HepG2 (cell line): ENCODE data around the gene LACTBL1. TPM values are rescaled to one million over a fixed set of nuclear protein-coding genes. Genes with fewer than 3 reads are reported as not detected.
A peak's percentile ranks its signal among the peaks of the same experiment; 100 is the strongest.

Source experiments
- ATAD3A ChIP-seq: sonication (generic); formaldehyde crosslinking; IDR thresholded peaks from 2 replicates; pipeline ENCODE4 v1.4.0; 2020; ENCODE audit warnings: missing genetic modification reagents
- CREM ChIP-seq, 2 experiments: sonication (generic) in 1 of 2; formaldehyde crosslinking in 1 of 2; IDR thresholded peaks; 2 replicates each; pipeline versions ENCODE4 v1.4.0 to v1.6.1; 2016 to 2020; ENCODE audit warnings: antibody characterized with exemption in 1 of 2, mild to moderate bottlenecking in 1 of 2, missing genetic modification reagents in 1 of 2
- FOSL2 ChIP-seq: sonication (generic); formaldehyde crosslinking; IDR thresholded peaks from 2 replicates; pipeline ENCODE4 v1.4.0; 2020; ENCODE audit warnings: missing genetic modification reagents
- FOXA3 ChIP-seq: IDR thresholded peaks from 2 replicates; pipeline ENCODE4 v1.6.1; 2016; ENCODE audit warnings: missing genetic modification reagents, missing compliant biosample characterization
- KDM6A ChIP-seq: IDR thresholded peaks from 2 replicates; pipeline ENCODE4 v1.6.1; 2016; ENCODE audit warnings: low read depth
- NFATC3 ChIP-seq: sonication (generic); formaldehyde crosslinking; IDR thresholded peaks from 2 replicates; pipeline ENCODE4 v1.5.1; 2020; ENCODE audit warnings: mild to moderate bottlenecking, missing genetic modification reagents
- NRL ChIP-seq: sonication (generic); formaldehyde crosslinking; IDR thresholded peaks from 2 replicates; pipeline ENCODE4 v1.5.0; 2020; ENCODE audit warnings: missing genetic modification reagents, mild to moderate bottlenecking, moderate library complexity, borderline replicate concordance
- PAX8 ChIP-seq: sonication (generic); formaldehyde crosslinking; IDR thresholded peaks from 2 replicates; pipeline ENCODE4 v1.8.0; 2022; ENCODE audit warnings: mild to moderate bottlenecking, missing genetic modification reagents, borderline replicate concordance
- RBFOX2 ChIP-seq: fragments of 200-400 bp; formaldehyde crosslinking; IDR thresholded peaks from 2 replicates; pipeline ENCODE4 v1.6.1; 2017; ENCODE audit warnings: low read depth, mild to moderate bottlenecking, low read length
- ZNF138 ChIP-seq: sonication (generic); formaldehyde crosslinking; IDR thresholded peaks from 2 replicates; pipeline ENCODE4 v1.5.0; 2020; ENCODE audit warnings: mild to moderate bottlenecking, low read depth, missing genetic modification reagents
- ZNF263 ChIP-seq: sonication (generic); formaldehyde crosslinking; IDR thresholded peaks from 2 replicates; pipeline ENCODE4 v1.4.0; 2020; ENCODE audit warnings: missing genetic modification reagents
- ZNF350 ChIP-seq: sonication (generic); formaldehyde crosslinking; IDR thresholded peaks from 2 replicates; pipeline ENCODE4 v1.4.0; 2020; ENCODE audit warnings: mild to moderate bottlenecking, low read depth, missing genetic modification reagents, borderline replicate concordance
- ZNF550 ChIP-seq: sonication (generic); formaldehyde crosslinking; IDR thresholded peaks from 2 replicates; pipeline ENCODE4 v1.4.0; 2020; ENCODE audit warnings: mild to moderate bottlenecking, missing genetic modification reagents, borderline replicate concordance
- ZNF563 ChIP-seq: sonication (generic); formaldehyde crosslinking; IDR thresholded peaks from 2 replicates; pipeline ENCODE4 v1.8.0; 2022; ENCODE audit warnings: mild to moderate bottlenecking, moderate library complexity, missing genetic modification reagents
- ZNF629 ChIP-seq: sonication (generic); formaldehyde crosslinking; conservative IDR thresholded peaks from 2 replicates; pipeline ENCODE4 v1.5.0; 2020; ENCODE audit warnings: missing genetic modification reagents
- ZNF672 ChIP-seq: sonication (generic); formaldehyde crosslinking; IDR thresholded peaks from 2 replicates; pipeline ENCODE4 v1.8.1; 2022; ENCODE audit warnings: missing genetic modification reagents
- ZNF776 ChIP-seq: sonication (generic); formaldehyde crosslinking; IDR thresholded peaks from 2 replicates; pipeline ENCODE4 v1.4.0; 2020; ENCODE audit warnings: mild to moderate bottlenecking, missing genetic modification reagents
- ZNF777 ChIP-seq: sonication (generic); formaldehyde crosslinking; IDR thresholded peaks from 2 replicates; pipeline ENCODE4 v1.4.0; 2020; ENCODE audit warnings: missing genetic modification reagents
- ZNF850 ChIP-seq: sonication (generic); formaldehyde crosslinking; conservative IDR thresholded peaks from 2 replicates; pipeline ENCODE4 v1.9.0; 2021; ENCODE audit warnings: mild to moderate bottlenecking, missing genetic modification reagents
- ZSCAN12 ChIP-seq: sonication (generic); formaldehyde crosslinking; IDR thresholded peaks from 2 replicates; pipeline ENCODE4 v1.9.0; 2021; ENCODE audit warnings: mild to moderate bottlenecking, missing genetic modification reagents
- ZSCAN9 ChIP-seq: IDR thresholded peaks from 2 replicates; pipeline ENCODE4 v1.6.1; 2016; ENCODE audit warnings: borderline replicate concordance
- polyA plus RNA-seq, 8 experiments: library from polyadenylated mRNA; depleted of rRNA in 3 of 8; stranded (reverse) in 7 of 8; unstranded in 1 of 8; fragments of >200 nt; fragmentation: Illumina TruSeq in 4 of 8; extraction: Trizol in 4 of 8; gene quantifications; 2 replicates each; pipeline versions ENCODE4 v1.2.1 to v1.2.3, GENCODE V29; 2011 to 2016; ENCODE audit warnings: low read depth in 4 of 8, missing spikeins in 1 of 8, mixed read lengths in 1 of 8; ENCODE audit not compliant: insufficient read depth in 1 of 8
- total RNA-seq, 5 experiments: library from RNA; depleted of rRNA; stranded (reverse); fragments of >200 nt; fragmentation: Illumina TruSeq; extraction: Trizol; gene quantifications; 2 replicates each; pipeline ENCODE4 v1.2.3, GENCODE V29; 2016; ENCODE audit warnings: low read depth in 1 of 5
- TF ChIP-seq, protein P1 (sequence below): sonication (generic); formaldehyde crosslinking; IDR thresholded peaks from 2 replicates; pipeline ENCODE4 v1.5.1; 2020; ENCODE audit warnings: mild to moderate bottlenecking, missing genetic modification reagents, borderline replicate concordance
- TF ChIP-seq, protein P2 (sequence below): IDR thresholded peaks from 2 replicates; pipeline ENCODE4 v1.6.1; 2018; ENCODE audit warnings: missing genetic modification reagents
- TF ChIP-seq, protein P3 (sequence below): sonication (generic); formaldehyde crosslinking; conservative IDR thresholded peaks from 2 replicates; pipeline ENCODE4 v1.4.0; 2020; ENCODE audit warnings: missing genetic modification reagents
- TF ChIP-seq, protein P4 (sequence below): sonication (generic); IDR thresholded peaks from 2 replicates; pipeline ENCODE4 v1.6.1; 2016; ENCODE audit warnings: low read depth, borderline replicate concordance

The LACTBL1 gene
- total and polyA plus RNA-seq, 2 of the 13 experiments (the other 11 are each of a cell fraction or from before 2014, with no cell fraction given) = 0.12 to 1.3 TPM

DNA sequence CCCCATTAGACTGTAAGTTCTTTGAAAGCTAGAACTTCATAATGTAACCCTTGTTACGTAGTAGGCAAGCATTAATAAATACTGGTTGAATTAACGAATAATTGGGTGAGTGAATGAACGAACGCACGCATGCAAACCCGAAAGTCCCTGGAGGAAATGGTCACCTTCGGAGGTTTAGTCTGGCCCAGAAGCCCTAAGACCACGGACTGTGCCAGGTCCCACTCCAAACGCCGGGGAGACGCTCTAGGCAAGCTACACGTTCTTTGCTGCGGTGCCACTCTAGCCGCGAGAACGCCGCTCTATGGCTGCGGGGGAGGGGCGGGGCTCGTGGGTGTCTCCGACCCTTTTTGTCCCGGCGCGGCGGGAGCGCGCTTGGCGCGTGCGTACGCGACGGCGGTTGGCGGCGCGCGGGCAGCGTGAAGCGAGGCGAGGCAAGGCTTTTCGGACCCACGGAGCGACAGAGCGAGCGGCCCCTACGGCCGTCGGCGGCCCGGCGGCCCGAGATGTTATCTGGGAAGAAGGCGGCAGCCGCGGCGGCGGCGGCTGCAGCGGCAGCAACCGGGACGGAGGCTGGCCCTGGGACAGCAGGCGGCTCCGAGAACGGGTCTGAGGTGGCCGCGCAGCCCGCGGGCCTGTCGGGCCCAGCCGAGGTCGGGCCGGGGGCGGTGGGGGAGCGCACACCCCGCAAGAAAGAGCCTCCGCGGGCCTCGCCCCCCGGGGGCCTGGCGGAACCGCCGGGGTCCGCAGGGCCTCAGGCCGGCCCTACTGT, 46.6 kb upstream of the LACTBL1 start, which contains the start of gene KDM1A (continued):
- TF ChIP-seq FOSL2 (CRISPR knock-in tag) (peak; percentile 79), KDM6A (CRISPR knock-in tag) (no peak; the same call in 1 of the 2 replicates), NFATC3 (CRISPR knock-in tag) (peak; percentile 94; the same call in 1 of the 2 replicates), ZNF138 (CRISPR knock-in tag) (no peak), PAX8 (CRISPR knock-in tag) (peak; percentile 79; the same call in 1 of the 2 replicates), ZNF563 (CRISPR knock-in tag) (peak; percentile 61; the same call in 1 of the 2 replicates), ZNF350 (CRISPR knock-in tag) (peak; percentile 95), ZNF777 (peak; percentile 53), CREM (IDR thresholded peaks at IDR 0.05) (peak; percentile 67), CREM (CRISPR knock-in tag; IDR thresholded peaks at IDR 0.05) (0 out of 2 replicates have a peak, but pooled peaks have one; percentile 49), ZNF776 (peak; percentile 89; the same call in 1 of the 2 replicates), ZNF629 (CRISPR knock-in tag) (peak; percentile 60), ZNF850 (no peak), ZNF672 (CRISPR knock-in tag) (no peak), RBFOX2 (peak; percentile 98), ZNF263 (CRISPR knock-in tag) (no peak; the same call in 1 of the 2 replicates), NRL (CRISPR knock-in tag) (no peak; the same call in none of the 2 replicates), ZNF550 (CRISPR knock-in tag) (no peak), ATAD3A (no peak), ZSCAN9 (CRISPR knock-in tag) (peak; percentile 94; the same call in 1 of the 2 replicates), ZSCAN12 (CRISPR knock-in tag) (no peak), FOXA3 (CRISPR knock-in tag) (peak; percentile 84)
- TF ChIP-seq, protein P1, sequence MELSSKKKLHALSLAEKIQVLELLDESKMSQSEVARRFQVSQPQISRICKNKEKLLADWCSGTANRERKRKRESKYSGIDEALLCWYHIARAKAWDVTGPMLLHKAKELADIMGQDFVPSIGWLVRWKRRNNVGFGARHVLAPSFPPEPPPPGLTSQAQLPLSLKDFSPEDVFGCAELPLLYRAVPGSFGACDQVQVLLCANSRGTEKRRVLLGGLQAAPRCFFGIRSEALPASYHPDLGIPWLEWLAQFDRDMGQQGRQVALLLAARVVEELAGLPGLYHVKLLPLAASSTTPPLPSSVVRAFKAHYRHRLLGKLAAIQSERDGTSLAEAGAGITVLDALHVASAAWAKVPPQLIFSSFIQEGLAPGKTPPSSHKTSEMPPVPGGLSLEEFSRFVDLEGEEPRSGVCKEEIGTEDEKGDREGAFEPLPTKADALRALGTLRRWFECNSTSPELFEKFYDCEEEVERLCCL (CRISPR knock-in tag) = peak; percentile 89; the same call in 1 of the 2 replicates
- TF ChIP-seq, protein P2, sequence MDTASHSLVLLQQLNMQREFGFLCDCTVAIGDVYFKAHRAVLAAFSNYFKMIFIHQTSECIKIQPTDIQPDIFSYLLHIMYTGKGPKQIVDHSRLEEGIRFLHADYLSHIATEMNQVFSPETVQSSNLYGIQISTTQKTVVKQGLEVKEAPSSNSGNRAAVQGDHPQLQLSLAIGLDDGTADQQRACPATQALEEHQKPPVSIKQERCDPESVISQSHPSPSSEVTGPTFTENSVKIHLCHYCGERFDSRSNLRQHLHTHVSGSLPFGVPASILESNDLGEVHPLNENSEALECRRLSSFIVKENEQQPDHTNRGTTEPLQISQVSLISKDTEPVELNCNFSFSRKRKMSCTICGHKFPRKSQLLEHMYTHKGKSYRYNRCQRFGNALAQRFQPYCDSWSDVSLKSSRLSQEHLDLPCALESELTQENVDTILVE = peak; percentile 81; the same call in 1 of the 2 replicates
- TF ChIP-seq, protein P3, sequence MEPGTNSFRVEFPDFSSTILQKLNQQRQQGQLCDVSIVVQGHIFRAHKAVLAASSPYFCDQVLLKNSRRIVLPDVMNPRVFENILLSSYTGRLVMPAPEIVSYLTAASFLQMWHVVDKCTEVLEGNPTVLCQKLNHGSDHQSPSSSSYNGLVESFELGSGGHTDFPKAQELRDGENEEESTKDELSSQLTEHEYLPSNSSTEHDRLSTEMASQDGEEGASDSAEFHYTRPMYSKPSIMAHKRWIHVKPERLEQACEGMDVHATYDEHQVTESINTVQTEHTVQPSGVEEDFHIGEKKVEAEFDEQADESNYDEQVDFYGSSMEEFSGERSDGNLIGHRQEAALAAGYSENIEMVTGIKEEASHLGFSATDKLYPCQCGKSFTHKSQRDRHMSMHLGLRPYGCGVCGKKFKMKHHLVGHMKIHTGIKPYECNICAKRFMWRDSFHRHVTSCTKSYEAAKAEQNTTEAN = peak; percentile 68; the same call in 1 of the 2 replicates
- TF ChIP-seq, protein P4, sequence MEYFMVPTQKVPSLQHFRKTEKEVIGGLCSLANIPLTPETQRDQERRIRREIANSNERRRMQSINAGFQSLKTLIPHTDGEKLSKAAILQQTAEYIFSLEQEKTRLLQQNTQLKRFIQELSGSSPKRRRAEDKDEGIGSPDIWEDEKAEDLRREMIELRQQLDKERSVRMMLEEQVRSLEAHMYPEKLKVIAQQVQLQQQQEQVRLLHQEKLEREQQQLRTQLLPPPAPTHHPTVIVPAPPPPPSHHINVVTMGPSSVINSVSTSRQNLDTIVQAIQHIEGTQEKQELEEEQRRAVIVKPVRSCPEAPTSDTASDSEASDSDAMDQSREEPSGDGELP = no peak
